ENCODE measurements around the gene EIF4EBP2.

GRCh38 chr10:70435241-70436085, 31.5 kb downstream of the EIF4EBP2 start:
- TF ChIP-seq, protein P1, sequence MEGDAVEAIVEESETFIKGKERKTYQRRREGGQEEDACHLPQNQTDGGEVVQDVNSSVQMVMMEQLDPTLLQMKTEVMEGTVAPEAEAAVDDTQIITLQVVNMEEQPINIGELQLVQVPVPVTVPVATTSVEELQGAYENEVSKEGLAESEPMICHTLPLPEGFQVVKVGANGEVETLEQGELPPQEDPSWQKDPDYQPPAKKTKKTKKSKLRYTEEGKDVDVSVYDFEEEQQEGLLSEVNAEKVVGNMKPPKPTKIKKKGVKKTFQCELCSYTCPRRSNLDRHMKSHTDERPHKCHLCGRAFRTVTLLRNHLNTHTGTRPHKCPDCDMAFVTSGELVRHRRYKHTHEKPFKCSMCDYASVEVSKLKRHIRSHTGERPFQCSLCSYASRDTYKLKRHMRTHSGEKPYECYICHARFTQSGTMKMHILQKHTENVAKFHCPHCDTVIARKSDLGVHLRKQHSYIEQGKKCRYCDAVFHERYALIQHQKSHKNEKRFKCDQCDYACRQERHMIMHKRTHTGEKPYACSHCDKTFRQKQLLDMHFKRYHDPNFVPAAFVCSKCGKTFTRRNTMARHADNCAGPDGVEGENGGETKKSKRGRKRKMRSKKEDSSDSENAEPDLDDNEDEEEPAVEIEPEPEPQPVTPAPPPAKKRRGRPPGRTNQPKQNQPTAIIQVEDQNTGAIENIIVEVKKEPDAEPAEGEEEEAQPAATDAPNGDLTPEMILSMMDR (IDR thresholded peaks at IDR 0.05), result no peak
- TF ChIP-seq POLR2A (IDR thresholded peaks at IDR 0.05), result no peak

All from right lobe of liver (tissue), 4 donors.